Suprapubic skin (tissue), 4 donors: Measurements from ENCODE around the gene LHX6. TPM values are rescaled to one million over a fixed set of nuclear protein-coding genes. Genes with fewer than 3 reads are reported as not detected.

ENCODE experiments used
- DNase-seq, 2 donors: peaks; one replicate each; pipeline ENCODE4 v3.0.0-alpha.2; 2019; ENCODE audit warnings: low spot score in 2 of 2
- H3K27ac ChIP-seq: fragments of 200-600 bp; sonication (generic); one replicate; pipeline ENCODE4 v1.5.1; 2019
- H3K27me3 ChIP-seq: fragments of 200-600 bp; sonication (generic); one replicate; pipeline ENCODE4 v1.5.1; 2019
- H3K36me3 ChIP-seq: fragments of 200-600 bp; sonication (generic); one replicate; pipeline ENCODE4 v1.5.1; 2019
- H3K4me1 ChIP-seq: fragments of 200-600 bp; sonication (generic); one replicate; pipeline ENCODE4 v1.5.1; 2019
- H3K4me3 ChIP-seq: fragments of 200-600 bp; sonication (generic); one replicate; pipeline ENCODE4 v1.5.1; 2019; ENCODE audit warnings: mild to moderate bottlenecking
- H3K9me3 ChIP-seq: fragments of 200-600 bp; sonication (generic); one replicate; pipeline ENCODE4 v1.5.1; 2019
- CTCF ChIP-seq, 2 donors: fragments of 200-600 bp in 1 of 2; fragments of 450-650 bp in 1 of 2; sonication (generic) in 1 of 2; IDR thresholded peaks; one replicate each; pipeline ENCODE4 v1.5.1; 2016 to 2019; ENCODE audit warnings: antibody characterized with exemption in 2 of 2, mild to moderate bottlenecking in 1 of 2, moderate library complexity in 1 of 2
- EP300 ChIP-seq: sonication (generic); formaldehyde crosslinking; IDR thresholded peaks from one replicate; pipeline ENCODE4 v1.6.1; 2017; ENCODE audit warnings: antibody characterized with exemption
- POLR2A ChIP-seq, 2 donors: fragments of 450-650 bp; IDR thresholded peaks; one replicate each; pipeline ENCODE4 v1.6.1; 2017; ENCODE audit warnings: antibody characterized with exemption in 2 of 2, mild to moderate bottlenecking in 2 of 2, moderate library complexity in 2 of 2
- POLR2AphosphoS5 ChIP-seq, 3 donors: sonication (generic); formaldehyde crosslinking; IDR thresholded peaks; one replicate each; pipeline ENCODE4 v1.6.1; 2017; ENCODE audit warnings: antibody characterized with exemption in 3 of 3
- WGBS: methylation state at CpG from one replicate; pipeline ENCODE4 v1.1.5; 2018; 5-methylcytosine and 5-hydroxymethylcytosine counted together
- total RNA-seq, 4 donors: library from RNA; depleted of rRNA; stranded (reverse); fragments of >200 nt; gene quantifications; one replicate each; pipeline ENCODE4 v1.1.0, GENCODE V29; 2016

The LHX6 gene
- total RNA-seq, 4 donors from 2014 or later, result 1.4 to 7.3 (median 3.4) TPM

- Histone ChIP-seq H3K4me3 (no peak overlapping the region), H3K27me3 (peaks cover 15% of the 10 kb centered on the region), H3K36me3 (no peaks in the 10 kb centered on the region), H3K27ac (no peak overlapping the region), H3K4me1 (no peaks in the 10 kb centered on the region), H3K9me3 (no peaks in the 10 kb centered on the region)
- DNase-seq, result no peak
- no peak for TF ChIP-seq POLR2AphosphoS5 (IDR thresholded peaks at IDR 0.05)
- no peak for TF ChIP-seq POLR2A (IDR thresholded peaks at IDR 0.05)
- no peak for TF ChIP-seq EP300
- 77% methylated on average over 5 of the region's 5 CpGs for WGBS
Observed at GRCh38 chr9:122186301-122186700, 42.5 kb downstream of the LHX6 start.

- peaks cover 15% of the 10 kb centered on the region for H3K27me3 ChIP-seq
- TF ChIP-seq CTCF (IDR thresholded peaks at IDR 0.05), result no peak
- no peak for TF ChIP-seq POLR2AphosphoS5 (IDR thresholded peaks at IDR 0.05)
- TF ChIP-seq POLR2A (IDR thresholded peaks at IDR 0.05), result no peak
- TF ChIP-seq EP300, result no peak
- no peaks in the 10 kb centered on the region for H3K9me3 ChIP-seq
- DNase-seq, result no peak
- H3K36me3 ChIP-seq, result no peaks in the 10 kb centered on the region
- no peak overlapping the region for H3K27ac ChIP-seq
- 81% methylated on average over 1 of the region's 1 CpG for WGBS
- no peaks in the 10 kb centered on the region for H3K4me1 ChIP-seq
- H3K4me3 ChIP-seq, result no peak overlapping the region
Observed at GRCh38 chr9:122184551-122184950, 44.2 kb downstream of the LHX6 start.

GRCh38 chr9:122183501-122183900 is 45.3 kb downstream of the LHX6 start:
- Histone ChIP-seq H3K27me3 (peaks cover 15% of the 10 kb centered on the region), H3K4me1 (no peaks in the 10 kb centered on the region), H3K4me3 (no peak overlapping the region), H3K9me3 (no peaks in the 10 kb centered on the region), H3K36me3 (no peaks in the 10 kb centered on the region), H3K27ac (no peak overlapping the region)
- TF ChIP-seq POLR2A (IDR thresholded peaks at IDR 0.05) (no peak), POLR2AphosphoS5 (IDR thresholded peaks at IDR 0.05) (no peak), EP300 (no peak), CTCF (IDR thresholded peaks at IDR 0.05) (no peak)
- DNase-seq, result no peak
- 51% methylated on average over 7 of the region's 7 CpGs for WGBS

GRCh38 chr9:122180633-122181032 is 48.1 kb downstream of the LHX6 start:
- H3K36me3 ChIP-seq, result no peaks in the 10 kb centered on the region
- TF ChIP-seq EP300 (no peak), POLR2AphosphoS5 (IDR thresholded peaks at IDR 0.05) (no peak), POLR2A (IDR thresholded peaks at IDR 0.05) (no peak), CTCF (IDR thresholded peaks at IDR 0.05) (no peak)
- no peak overlapping the region for H3K27ac ChIP-seq
- WGBS, result 66% methylated on average over 4 of the region's 4 CpGs
- H3K27me3 ChIP-seq, result peaks cover 19% of the 10 kb centered on the region
- no peak for DNase-seq
- no peaks in the 10 kb centered on the region for H3K4me1 ChIP-seq
- H3K9me3 ChIP-seq, result no peaks in the 10 kb centered on the region
- no peak overlapping the region for H3K4me3 ChIP-seq

- H3K36me3 ChIP-seq, result no peaks in the 10 kb centered on the region
- no peaks in the 10 kb centered on the region for H3K4me1 ChIP-seq
- H3K4me3 ChIP-seq, result no peak overlapping the region
- no peak overlapping the region for H3K27ac ChIP-seq
- no peaks in the 10 kb centered on the region for H3K9me3 ChIP-seq
- H3K27me3 ChIP-seq, result peaks cover 19% of the 10 kb centered on the region
- DNase-seq, result no peak
- TF ChIP-seq POLR2AphosphoS5 (IDR thresholded peaks at IDR 0.05) (no peak), EP300 (no peak), POLR2A (IDR thresholded peaks at IDR 0.05) (no peak), CTCF (IDR thresholded peaks at IDR 0.05) (no peak)
- 88% methylated on average over 2 of the region's 2 CpGs for WGBS
Observed at GRCh38 chr9:122179690-122180074, 49.1 kb downstream of the LHX6 start.

- no peak for DNase-seq
- Histone ChIP-seq H3K4me3 (no peak overlapping the region), H3K9me3 (no peaks in the 10 kb centered on the region), H3K27me3 (peaks cover 21% of the 10 kb centered on the region), H3K27ac (no peak overlapping the region), H3K4me1 (no peaks in the 10 kb centered on the region), H3K36me3 (no peaks in the 10 kb centered on the region)
- 76% methylated on average over 5 of the region's 5 CpGs for WGBS
- no peak for TF ChIP-seq POLR2A (IDR thresholded peaks at IDR 0.05)
- no peak for TF ChIP-seq CTCF (IDR thresholded peaks at IDR 0.05)
- no peak for TF ChIP-seq EP300
- no peak for TF ChIP-seq POLR2AphosphoS5 (IDR thresholded peaks at IDR 0.05)
Observed at GRCh38 chr9:122179054-122179689, 49.6 kb downstream of the LHX6 start.
